ENCODE measurements around the gene CFAP221.

DNA sequence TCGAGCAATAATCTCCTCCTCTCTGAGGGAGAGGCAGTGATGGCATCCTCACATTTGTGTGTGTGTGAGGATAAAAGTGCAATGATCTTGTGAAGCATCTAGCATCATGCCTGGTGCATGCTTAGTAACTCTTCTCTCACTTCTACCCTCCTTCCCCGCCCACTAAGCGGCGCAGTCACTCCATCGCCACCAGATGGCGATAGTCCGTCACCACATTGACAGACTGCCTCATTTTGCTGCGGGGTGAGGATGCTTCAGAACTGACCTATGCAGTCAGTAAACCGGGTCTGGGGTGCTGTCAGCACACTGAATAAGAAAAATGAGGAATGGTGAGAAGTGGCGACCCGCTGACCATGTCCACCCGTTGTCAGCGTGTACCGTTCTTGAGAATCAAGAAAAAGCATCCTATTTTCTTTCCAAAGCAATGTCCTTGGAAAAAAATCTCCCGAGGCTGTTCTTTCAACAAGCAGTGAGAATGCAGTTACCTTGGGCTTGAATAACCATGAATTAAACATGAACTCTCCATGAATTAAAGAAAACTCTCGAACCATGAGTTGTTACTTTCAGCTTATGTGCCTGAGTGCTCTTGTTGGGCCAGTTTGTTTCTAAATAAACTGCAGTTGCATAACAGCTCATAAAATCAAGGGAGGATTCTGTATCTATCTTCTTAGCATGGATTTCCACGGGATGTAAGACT, 97.5 kb downstream of the CFAP221 start:
- TF ChIP-seq POLR2A (IDR thresholded peaks at IDR 0.05) (no peak), CTCF (IDR thresholded peaks at IDR 0.05) (peak; percentile 63 to 91), POLR2AphosphoS5 (IDR thresholded peaks at IDR 0.05) (no peak)
